HG03108 (cell line): ENCODE measurements around the gene TBC1D2B.

ENCODE experiments used
- ATAC-seq: cut with Tn5 transposase; IDR thresholded peaks from one replicate; pipeline ENCODE4 v1.9.1; 2021; ENCODE audit warnings: moderate library complexity; ENCODE audit not compliant: unreplicated experiment

The TBC1D2B gene

DNA sequence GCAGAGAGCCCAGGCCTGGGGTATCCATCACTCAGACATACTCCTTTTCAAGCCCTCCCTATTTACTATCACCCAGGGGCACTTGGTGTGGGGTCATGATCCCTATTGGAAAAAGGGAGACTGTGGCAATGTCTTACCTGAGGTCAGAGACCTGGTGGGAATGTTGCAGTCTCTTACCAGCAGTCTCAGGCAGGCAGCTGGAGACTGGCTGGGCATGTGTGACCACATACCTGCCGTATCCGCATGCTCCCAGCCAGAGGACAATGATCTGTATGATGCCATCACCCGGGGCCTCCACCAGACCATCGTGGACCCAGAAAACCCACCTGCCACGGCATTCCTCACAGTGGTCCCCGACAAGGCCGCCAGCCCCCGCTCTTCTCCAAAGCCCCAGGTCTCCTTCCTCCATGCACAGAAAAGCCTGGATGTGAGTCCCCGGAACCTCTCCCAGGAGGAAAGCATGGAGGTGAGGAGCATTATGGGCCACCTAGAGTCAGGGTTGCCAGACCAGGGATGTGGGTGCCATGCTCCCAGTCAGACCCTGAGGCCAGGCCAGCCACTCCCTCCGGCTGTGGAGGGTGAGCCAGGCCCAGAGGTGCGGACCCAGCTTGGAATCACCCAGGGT is 20.7 kb upstream of the TBC1D2B start:
- ATAC-seq = no peak

DNA sequence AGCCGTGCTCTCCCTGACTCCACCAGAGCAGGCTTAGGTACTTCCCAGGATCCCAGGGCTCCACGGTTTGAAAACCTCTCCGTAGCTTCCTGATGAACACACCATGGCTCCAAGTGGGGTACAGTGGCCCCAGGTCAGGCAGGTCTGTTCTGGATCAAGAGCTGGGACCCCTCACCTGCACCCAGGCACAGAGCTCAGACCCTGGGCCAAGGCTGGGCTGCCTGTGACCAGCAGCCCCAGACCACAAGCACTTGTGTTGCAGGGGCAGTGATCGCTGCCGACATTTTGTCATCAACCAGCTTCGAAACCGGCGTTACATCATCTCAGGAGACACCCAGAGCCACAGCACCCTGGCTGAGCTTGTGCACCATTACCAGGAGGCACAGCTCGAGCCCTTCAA is 20.2 kb upstream of the TBC1D2B start:
- no peak for ATAC-seq

DNA sequence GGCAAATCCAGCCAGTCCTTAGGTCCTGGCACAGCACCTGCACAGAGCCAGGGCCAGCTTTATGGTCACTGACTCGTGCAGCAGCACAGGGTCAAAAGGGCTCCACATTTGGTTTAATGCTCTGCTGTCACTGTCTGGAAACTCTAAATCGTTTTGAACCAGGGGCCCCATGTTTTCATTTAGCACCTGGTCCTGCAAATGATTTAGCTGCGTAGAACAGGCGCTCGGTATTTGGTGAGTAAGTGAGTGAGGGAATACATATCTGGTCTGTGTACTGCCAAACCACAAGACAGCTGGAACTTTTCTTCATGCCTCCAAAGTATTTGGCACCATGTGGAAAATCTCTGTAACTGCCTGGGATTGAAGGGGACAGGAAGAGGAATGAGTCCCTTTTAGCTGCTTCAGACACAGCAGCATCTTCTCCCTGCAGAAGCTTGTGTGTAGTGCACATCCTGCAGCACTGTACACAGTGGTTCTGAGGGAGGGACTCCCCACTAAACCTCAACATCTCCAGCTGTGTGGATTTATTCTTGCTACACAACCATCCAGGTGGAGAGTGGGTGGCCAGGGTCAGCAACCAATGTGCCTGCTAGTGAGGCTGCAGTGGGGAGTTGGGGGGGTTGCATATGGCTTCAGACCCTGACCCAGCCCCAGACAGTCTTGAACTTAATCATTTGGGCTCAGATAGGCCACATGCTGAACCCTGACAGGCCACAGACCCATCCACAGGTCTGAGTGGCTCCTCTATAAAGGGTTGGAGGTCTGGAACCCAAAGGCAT is 15.9 kb upstream of the TBC1D2B start:
- no peak for ATAC-seq

DNA sequence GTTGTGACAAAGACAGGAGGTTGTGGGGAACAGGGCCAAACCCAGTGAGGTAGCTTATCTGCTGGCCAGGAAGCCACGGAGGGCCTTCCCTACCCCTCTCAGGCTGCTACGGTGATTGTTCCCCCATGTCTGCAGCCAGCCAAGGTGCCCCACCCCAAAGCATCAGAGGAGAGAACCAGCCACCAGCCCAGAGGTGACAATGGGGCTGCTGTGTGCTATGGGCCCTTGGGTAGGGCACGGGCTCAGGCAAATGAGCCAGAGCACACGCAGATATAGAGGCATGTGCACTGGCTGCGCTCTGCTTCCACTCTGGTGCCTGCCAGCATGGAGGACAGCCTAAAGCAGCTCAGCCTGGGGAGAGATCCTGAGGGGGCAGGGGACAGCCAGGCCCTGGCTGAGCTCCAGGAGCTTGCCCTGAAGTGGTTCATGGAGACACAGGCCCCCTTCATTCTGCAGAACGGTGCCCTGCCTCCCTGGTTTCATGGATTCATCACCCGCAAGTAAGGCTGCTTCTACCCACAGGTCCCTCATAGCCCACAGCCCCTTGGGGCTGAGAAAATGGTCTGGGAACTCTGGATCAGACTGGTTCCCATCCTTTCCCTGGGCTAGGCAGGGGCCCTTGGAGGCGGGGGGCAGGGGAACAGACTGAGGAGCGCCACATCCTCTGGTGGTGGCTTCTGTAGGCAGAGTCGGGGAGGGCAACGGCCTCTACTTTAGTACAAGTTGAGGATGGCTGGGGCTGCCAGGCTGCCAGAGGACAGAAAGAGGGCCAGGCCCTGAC is 14.9 kb upstream of the TBC1D2B start, which contains the start of gene SH2D7:
Gene SH2D7, plus strand, starts transcription at position 301 of the 781 bp plus-strand sequence. Its CDS starts 24 bp downstream, at position 325.
- ATAC-seq = no peak

DNA sequence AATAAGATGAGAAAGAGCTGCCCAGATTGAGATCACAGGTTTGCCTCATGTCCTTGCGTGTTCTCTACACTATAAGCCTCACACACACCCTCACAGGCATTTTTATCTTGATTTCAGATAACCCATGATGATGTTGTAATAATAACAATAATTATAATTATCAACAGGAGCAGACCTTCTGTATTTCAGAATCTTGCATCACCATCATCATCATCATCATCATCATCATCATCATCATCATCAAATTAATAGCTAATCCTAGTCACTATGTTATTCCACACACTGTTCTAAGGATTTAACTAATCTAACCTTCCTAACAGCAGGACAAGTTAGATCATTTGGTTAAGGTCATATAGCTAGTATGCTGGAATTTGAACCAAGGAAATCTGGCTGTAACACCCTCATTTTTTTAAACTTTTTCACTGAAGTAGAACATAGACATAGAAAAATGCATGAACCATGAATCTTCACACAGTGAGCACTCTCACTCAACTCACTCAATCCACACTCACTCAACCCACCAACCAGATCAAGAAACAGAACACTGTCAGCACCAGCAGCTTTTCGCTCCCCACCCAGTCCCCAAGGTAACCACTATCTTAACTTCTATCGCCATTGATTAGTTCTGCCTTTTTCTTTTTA is 13.0 kb upstream of the TBC1D2B start:
- no peak for ATAC-seq

DNA sequence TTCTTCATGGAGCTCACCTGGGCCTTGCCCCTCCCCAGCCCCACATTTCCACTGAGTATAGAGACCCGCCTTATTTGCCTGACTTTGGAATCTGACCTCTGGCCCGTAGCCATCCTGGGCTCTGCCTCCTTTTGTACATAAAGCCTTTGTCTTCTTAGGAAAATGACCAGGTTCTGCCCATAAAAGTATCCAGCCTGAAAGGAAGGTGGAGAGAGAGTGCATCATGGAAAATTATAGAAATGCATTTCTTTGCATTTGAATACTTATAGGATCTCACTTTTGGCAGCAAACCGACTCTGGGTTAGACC is 11.2 kb upstream of the TBC1D2B start:
- ATAC-seq = no peak

DNA sequence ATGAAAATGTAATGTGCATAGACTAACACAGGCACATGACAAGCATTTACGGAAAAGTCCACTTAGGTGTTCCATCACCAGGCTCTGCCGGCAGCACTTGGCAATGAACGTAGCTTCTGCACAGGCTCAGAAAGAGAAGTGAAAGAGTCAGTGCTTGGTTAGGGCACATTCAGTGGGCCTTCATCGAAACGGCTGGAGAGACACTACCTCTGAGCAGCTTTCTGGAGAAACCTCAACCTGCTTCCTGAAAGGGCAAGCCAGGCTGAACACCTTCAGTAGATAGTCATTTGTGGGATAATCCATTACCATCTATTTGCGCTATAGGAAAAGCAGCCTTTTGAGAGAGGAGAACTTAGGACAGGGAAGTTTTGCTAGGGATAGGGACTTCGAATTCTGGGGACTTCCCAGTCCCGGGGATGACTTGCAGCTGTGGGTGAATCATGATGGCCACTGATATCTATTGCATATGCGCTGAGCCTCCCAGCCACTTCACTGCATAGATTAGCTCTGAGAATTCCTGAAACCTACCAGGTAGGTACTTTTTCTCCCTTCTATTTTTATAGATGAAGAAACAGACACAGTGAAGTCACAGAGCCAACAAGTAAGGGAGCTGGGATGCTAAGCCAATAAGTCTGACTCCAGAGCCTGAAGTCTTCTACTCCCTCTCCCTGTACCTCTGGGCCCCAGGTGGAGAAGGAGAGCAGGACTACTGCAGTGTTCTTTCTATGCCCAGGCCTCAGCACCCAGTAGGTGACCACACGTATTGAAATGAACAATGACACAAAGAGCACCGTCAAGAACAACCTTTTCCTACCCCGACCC is 10.7 kb upstream of the TBC1D2B start:
- ATAC-seq = peak; percentile 57

DNA sequence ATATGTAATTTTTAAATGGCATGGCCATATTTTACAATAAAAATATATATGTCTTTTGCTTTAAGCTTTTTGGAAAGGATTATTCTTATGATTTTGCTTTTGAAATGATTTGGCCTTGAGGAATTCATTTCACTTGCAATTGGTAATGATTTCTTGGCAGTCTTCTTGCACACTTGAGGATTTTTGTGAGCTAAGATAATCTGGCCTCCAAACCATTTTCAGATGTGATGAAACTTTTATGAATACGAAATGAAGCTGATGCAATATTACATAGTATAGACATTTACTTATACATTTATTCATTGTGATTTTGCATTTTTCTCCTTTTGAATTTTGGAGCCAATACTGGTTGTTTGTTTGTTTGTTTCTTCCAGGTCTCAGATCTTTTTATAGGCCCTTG is 8.4 kb upstream of the TBC1D2B start:
- ATAC-seq = no peak

DNA sequence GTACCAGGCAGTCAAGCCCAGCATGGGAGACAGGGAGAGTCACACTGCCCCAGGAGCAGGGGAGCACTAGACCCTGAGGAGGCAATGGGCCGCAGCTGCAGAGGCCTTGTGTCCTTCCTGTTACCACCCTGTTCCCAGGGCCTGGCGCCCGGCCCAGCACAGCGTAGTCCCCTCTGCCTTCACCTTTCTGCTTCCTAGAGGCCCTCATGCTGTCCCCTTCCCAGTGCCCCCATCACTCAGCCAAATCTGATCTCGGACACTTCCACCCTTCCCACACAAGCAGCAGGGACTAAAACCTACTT is 6.9 kb upstream of the TBC1D2B start:
- ATAC-seq = no peak

DNA sequence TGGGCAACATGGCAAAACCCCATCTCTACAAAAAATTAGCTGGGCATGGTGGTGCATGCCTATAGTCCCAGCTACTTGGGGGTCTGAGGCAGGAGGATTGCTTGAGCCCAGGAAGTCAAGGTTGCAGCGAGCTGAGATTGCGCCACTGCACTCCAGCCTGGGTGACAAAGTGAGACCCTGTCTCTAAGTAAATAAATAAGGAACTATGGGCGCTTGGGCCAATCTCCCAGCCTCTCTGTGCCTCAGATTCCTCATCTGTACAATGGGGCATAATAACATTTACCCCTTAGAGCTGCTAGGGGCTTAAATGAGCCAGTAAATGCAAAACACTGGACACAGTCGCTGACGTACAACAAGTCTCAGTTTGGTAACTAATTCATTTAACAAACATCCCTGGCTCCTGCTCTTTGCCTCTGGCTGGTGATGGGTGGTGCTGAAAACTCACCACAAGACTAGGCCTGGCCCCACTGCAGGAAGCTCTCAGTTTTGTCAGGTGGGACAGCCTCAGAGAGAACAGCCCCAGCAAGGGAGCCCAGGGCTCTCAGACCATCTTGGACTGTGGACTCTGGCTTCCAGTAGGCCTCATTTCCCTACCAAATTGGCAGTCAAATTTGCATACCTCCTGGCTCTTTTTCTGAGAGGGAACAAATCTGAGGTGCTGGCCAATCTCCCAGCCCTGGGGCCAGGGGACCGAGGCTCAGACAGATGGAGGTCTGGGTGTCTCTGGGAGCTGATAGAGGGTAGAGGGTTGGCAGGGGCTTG is 6.4 kb upstream of the TBC1D2B start:
- ATAC-seq = no peak

DNA sequence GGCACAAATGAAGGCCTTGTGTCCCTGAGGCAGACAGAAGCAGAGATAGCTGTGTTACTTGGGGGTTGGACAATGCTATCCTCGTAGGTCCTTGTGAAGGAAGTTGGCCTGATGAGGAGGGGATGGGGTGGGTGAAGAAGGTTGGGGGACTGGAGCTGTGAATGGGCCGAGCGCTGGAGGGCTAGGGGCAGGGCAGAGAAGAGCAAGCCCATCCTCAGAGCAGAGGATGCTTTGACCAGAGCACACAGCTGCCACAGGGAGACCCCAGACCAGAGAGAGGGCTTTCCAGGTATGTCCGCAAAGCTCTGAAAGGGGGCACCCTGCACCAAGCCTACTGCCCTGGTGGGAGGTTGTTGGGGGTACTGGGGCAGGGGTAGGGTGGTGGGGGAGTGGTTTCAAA is 5.7 kb upstream of the TBC1D2B start:
- no peak for ATAC-seq

DNA sequence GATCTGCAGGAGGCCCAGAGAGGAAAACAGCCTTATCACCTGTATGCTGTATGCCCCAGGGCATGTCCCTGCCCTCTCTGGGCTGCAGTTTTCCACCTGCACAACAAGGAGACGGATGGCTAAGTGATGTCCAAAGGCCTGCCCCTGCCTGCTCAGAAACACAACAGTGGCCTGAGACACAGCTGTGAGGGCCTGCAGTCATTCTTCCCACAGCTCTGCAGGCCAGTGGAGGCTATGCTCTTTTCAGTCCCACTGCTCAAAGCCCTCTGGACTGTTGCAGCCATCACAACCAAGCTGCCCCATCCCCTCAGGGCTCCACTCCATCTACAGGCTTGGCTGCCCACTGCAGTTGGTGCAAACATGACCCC is 5.2 kb upstream of the TBC1D2B start:
- ATAC-seq = no peak

DNA sequence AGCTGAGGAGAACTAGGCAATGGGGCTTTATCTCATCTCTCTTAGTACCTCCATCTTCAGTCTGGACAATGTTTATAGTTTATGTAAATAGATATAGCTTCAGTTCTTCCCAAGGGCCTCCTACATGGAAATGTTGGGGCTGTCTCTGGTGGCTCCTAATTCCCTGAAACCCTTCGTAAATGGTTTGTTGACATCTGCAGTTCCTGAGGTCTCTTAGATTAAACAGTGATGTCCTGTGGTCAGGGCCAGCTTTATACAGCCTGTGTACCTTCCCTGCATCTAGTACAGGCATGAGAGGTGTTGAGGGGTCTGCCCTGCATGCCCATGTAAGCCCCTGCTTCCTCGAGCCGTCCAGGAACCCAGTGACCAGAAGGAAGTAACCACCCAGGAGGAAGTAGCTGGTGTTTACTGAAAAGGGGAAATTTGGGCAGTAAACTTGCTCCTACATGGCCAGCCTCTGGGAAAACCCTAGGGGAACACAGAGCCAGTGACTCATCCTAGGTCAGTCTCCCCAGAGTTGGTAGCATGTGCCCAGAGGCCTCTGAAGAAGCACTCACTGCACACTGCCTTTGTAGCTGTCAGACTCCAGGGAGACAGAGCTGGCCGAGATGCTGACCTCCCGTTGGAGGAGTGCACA is 4.7 kb upstream of the TBC1D2B start:
- no peak for ATAC-seq

DNA sequence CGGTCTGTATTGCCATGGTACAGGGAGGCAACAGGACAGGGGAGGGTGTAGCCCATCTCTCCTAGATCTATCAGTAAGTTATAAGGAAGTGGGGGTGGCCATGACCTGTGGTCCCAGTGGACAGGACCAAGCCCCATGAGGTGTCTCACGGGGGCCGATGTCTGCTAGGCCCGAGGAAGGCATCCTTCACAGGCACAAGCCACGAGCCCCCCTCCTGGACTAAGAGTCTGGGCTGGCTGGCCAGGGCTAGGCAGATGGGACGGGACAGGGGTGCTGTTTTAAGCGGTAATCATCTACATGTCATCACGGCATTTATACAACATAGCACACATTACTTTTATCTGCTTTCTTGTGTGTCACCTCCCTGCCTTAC is 2.6 kb upstream of the TBC1D2B start:
- no peak for ATAC-seq

DNA sequence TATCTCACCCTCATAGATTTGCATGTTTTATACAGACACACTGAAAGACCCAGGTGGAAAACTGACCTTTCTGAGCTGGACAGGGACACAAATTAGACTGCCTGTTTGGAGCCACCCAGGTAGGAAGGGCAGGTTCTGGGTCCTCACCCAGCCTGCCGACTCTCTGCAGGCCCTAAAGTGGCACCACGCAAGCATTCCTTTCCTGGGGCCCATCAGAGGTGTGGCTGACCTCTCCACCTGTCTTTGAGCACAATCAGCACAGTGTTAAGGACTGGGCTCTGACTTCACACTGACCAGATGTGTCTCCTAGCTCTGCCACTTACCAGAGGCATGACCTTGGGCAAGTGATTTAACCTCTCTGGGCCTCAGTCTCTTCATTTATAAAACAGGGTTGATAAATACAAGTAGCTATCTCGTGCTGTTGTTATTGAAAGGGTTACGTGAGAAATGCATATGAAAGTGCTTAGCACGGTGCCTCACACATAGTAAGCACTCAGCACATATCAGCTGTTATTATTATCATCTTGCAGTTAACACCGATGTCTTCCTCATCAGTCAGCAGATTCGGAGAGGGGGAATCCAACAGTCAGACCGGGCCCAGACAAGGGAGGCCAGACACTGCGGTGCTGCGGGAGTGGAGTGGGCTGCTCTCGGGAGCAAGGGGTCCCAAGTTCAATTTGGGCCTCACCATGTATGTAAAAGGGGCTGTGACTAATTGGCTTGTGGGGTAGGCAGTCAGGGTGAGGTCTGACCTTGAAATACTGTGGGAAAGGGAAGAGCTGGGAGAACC is 2.0 kb upstream of the TBC1D2B start:
- ATAC-seq = no peak

DNA sequence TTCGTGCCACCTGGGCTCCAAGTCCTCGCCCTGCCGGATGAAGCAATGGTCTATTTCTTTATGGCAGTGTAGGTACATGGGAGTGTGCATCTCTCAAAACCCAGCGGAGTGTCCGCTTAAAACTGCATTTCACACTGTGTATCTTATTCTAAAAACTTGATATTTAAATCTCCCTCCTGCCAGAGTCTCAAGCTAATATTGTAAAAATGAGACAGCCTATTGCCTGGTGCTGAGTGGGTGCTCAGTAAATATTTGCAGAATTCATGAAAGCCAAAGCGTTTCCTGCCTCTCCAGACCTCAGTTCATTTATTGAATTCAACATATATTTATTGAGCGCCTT is 330 bp upstream of the TBC1D2B start:
- no peak for ATAC-seq

DNA sequence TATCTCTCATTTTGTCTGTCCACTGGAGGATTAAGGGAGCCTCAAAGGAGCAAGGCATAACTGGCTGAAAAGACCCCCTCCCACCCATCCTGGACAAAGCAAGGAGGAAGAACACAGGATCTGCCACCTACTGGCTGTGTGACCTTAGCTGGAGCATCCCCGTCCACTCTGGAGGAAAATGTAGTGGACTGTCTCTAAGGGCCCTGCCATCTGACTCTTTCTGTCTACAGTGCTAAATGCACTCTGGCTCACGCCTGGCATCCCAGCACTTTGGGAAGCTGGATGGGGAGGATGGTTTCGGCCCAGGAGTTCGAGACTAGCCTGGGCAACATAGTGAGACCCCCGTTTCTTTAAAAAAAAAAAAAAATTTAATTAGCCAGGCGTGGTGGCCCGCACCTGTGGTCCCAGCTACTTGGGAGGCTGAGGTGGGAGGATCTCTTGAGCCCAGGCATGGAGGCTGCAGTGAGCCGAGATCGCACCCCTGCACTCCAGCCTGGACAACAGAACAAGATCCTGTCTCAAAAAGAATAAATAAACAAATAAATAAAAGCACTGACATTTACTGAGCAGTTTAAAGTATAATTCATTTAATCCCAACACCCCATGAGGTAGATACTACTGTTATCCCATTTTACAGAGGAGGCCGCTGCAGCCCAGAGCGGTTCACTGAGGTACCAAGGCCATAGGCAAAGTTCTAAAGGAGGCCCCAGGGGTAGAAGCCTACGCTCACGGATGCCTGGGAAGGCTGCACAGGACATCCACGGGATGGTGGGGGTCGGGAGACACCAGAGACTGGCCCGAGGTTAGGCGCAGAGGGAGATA is 1.1 kb downstream of the TBC1D2B start:
- peak; percentile 6 for ATAC-seq

DNA sequence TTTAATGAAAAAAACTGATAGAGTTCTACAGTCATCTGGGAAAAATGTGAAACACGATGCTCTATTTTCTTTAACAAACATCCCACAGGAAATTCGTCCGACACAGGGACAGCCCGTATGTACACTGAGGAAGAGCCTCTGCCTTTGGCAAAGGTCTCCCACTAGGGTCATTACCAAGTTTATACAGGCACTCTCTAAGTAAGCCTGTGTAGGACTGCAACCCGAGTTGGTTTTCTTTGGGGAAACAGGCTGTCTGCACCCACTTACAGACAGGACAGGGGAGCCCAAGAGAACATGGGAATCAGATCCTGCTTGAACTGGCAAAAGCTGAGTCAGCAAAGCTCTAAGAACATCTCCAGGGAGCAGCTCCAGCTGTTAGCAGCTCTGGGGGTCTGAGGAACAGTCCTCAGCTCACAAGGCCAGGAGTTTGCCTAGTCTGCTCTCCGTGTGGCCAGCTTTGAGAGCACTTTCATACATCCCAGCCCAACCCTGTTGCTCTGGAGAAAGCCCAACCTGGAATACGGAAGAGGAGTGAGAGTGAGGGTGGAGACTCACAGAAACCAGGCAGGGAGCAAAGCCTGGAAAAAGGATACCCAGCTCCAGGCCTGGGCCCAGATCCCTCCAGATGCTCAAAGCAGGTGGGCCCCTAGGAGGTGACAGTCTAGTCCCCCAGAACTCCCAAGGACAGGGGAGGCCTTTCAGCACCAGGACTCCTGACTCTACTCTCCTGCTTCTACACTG is 1.9 kb downstream of the TBC1D2B start:
- ATAC-seq = no peak
